Vagina (tissue), 2 donors: Measurements from ENCODE around the gene RGS3. TPM values are rescaled to one million over a fixed set of nuclear protein-coding genes. Genes with fewer than 3 reads are reported as not detected.

Experiments used
- DNase-seq, 2 donors: peaks; one replicate each; pipeline ENCODE4 v3.0.0-alpha.2; 2017; ENCODE audit errors: extremely low spot score in 2 of 2
- H3K27ac ChIP-seq: fragments of 200-600 bp; sonication (generic); one replicate; pipeline ENCODE4 v1.5.1; 2019
- H3K27me3 ChIP-seq: fragments of 200-600 bp; sonication (generic); one replicate; pipeline ENCODE4 v1.5.1; 2019
- H3K36me3 ChIP-seq, 2 donors: fragments of 200-600 bp; sonication (generic); one replicate each; pipeline ENCODE4 v1.5.1; 2017 to 2019
- H3K4me1 ChIP-seq: fragments of 200-600 bp; sonication (generic); one replicate; pipeline ENCODE4 v1.5.1; 2019
- H3K4me3 ChIP-seq, 2 donors: fragments of 200-600 bp; sonication (generic); 1 replicate in 1 of 2; 2 replicates in 1 of 2; pipeline ENCODE4 v1.5.1; 2016 to 2019
- H3K9me3 ChIP-seq: fragments of 200-600 bp; sonication (generic); one replicate; pipeline ENCODE4 v1.5.1; 2019
- CTCF ChIP-seq, 3 experiments: fragments of 450-650 bp in 2 of 3; fragments of 200-600 bp in 1 of 3; sonication (generic) in 1 of 3; IDR thresholded peaks; one replicate each; pipeline ENCODE4 v1.5.1; 2017 to 2019; ENCODE audit warnings: antibody characterized with exemption in 3 of 3, mild to moderate bottlenecking in 2 of 3, moderate library complexity in 2 of 3
- POLR2A ChIP-seq, 2 donors: fragments of 450-650 bp; IDR thresholded peaks; one replicate each; pipeline ENCODE4 v1.6.1; 2017; ENCODE audit warnings: antibody characterized with exemption in 2 of 2, mild to moderate bottlenecking in 2 of 2, moderate library complexity in 2 of 2
- POLR2AphosphoS5 ChIP-seq, 2 donors: sonication (generic); formaldehyde crosslinking; IDR thresholded peaks; one replicate each; pipeline ENCODE4 v1.9.0; 2017; ENCODE audit warnings: antibody characterized with exemption in 2 of 2, mild to moderate bottlenecking in 2 of 2, low read depth in 1 of 2; ENCODE audit not compliant: insufficient read depth in 1 of 2
- intact Hi-C: fragments of 100-400 bp; cut with DNase I; formaldehyde crosslinking; loops from one replicate; pipeline ENCODE4 v1.15.1; 2023
- total RNA-seq: library from RNA; depleted of rRNA; stranded (reverse); fragments of >200 nt; gene quantifications from one replicate; pipeline ENCODE4 v1.2.3, GENCODE V29; 2016

Gene RGS3
- total RNA-seq, 1 donor from 2014 or later: 27.0 TPM

GRCh38 chr9:113538701-113539430 is 75.3 kb downstream of the RGS3 start:
- no peak for DNase-seq
- no peak overlapping the region for H3K4me3 ChIP-seq
- no peaks in the 10 kb centered on the region for H3K9me3 ChIP-seq
- no peak overlapping the region for H3K27ac ChIP-seq
- intact Hi-C loops: no loop called here
- no peak for TF ChIP-seq POLR2AphosphoS5 (IDR thresholded peaks at IDR 0.05; ENCODE audit: insufficient read depth in 1 of 2, low read depth in 1 of 2)
- TF ChIP-seq CTCF (IDR thresholded peaks at IDR 0.05): no peak
- no peak for TF ChIP-seq POLR2A (IDR thresholded peaks at IDR 0.05)
- H3K27me3 ChIP-seq: no peaks in the 10 kb centered on the region
- H3K4me1 ChIP-seq: peaks cover 5% of the 10 kb centered on the region
- H3K36me3 ChIP-seq: no peaks in the 10 kb centered on the region

DNA sequence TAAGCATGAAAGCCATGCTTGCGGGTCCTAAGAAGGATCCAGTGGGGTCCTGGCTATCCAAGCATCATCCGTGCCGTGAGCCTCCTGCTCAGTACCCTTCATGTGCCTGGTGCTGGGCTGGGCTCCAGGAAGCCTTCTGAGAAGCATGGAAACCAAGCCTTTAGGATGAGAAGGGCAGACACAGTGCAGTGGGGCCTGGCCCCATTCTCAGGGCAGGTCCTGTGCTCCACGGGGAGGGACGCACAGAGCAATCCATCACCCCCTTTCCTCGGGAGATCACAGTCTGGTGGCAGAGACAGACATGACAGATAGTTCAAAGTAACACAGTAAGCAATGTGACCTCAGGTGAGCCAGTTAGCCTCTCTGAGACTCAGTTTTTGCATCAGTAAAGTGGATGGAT is 76.9 kb downstream of the RGS3 start:
- Histone ChIP-seq H3K27ac (no peak overlapping the region), H3K4me3 (no peak overlapping the region), H3K27me3 (no peaks in the 10 kb centered on the region), H3K36me3 (no peaks in the 10 kb centered on the region), H3K9me3 (no peaks in the 10 kb centered on the region), H3K4me1 (peaks cover 4% of the 10 kb centered on the region)
- no peak for DNase-seq
- intact Hi-C loops: no loop called here
- TF ChIP-seq CTCF (IDR thresholded peaks at IDR 0.05): no peak
- TF ChIP-seq POLR2AphosphoS5 (IDR thresholded peaks at IDR 0.05; ENCODE audit: insufficient read depth in 1 of 2, low read depth in 1 of 2): no peak
- TF ChIP-seq POLR2A (IDR thresholded peaks at IDR 0.05): no peak

- Histone ChIP-seq H3K27ac (no peak overlapping the region), H3K4me3 (no peak overlapping the region), H3K27me3 (no peaks in the 10 kb centered on the region), H3K9me3 (no peaks in the 10 kb centered on the region), H3K4me1 (no peaks in the 10 kb centered on the region), H3K36me3 (no peaks in the 10 kb centered on the region)
- no peak for DNase-seq
- intact Hi-C loops: no loop called here
- no peak for TF ChIP-seq POLR2A (IDR thresholded peaks at IDR 0.05)
- TF ChIP-seq CTCF (IDR thresholded peaks at IDR 0.05): no peak
- TF ChIP-seq POLR2AphosphoS5 (IDR thresholded peaks at IDR 0.05; ENCODE audit: insufficient read depth in 1 of 2, low read depth in 1 of 2): no peak
These were observed 77.7 kb downstream of the RGS3 start for GRCh38 chr9:113541019-113541900.

- no peaks in the 10 kb centered on the region for H3K9me3 ChIP-seq
- no peak for TF ChIP-seq CTCF (IDR thresholded peaks at IDR 0.05)
- no peak for TF ChIP-seq POLR2AphosphoS5 (IDR thresholded peaks at IDR 0.05; ENCODE audit: insufficient read depth in 1 of 2, low read depth in 1 of 2)
- no peak for TF ChIP-seq POLR2A (IDR thresholded peaks at IDR 0.05)
- intact Hi-C loops: no loop called here
- no peak for DNase-seq
- H3K4me3 ChIP-seq: no peak overlapping the region
- no peaks in the 10 kb centered on the region for H3K36me3 ChIP-seq
- no peaks in the 10 kb centered on the region for H3K4me1 ChIP-seq
- H3K27me3 ChIP-seq: no peaks in the 10 kb centered on the region
- H3K27ac ChIP-seq: no peak overlapping the region
These were observed 78.5 kb downstream of the RGS3 start for GRCh38 chr9:113542006-113542405.
